T follicular helper cell (primary cell): ENCODE data around the gene CHST9.
"Not testable (repeated sequence)": the region's sequence is repeated elsewhere in the genome, so short reads cannot be mapped to it uniquely, and the experiment has no call there.

Experiments
- DNase-seq: peaks from one replicate; pipeline ENCODE4 v3.0.0-alpha.2; 2020; ENCODE audit warnings: low read depth

The CHST9 gene

DNA sequence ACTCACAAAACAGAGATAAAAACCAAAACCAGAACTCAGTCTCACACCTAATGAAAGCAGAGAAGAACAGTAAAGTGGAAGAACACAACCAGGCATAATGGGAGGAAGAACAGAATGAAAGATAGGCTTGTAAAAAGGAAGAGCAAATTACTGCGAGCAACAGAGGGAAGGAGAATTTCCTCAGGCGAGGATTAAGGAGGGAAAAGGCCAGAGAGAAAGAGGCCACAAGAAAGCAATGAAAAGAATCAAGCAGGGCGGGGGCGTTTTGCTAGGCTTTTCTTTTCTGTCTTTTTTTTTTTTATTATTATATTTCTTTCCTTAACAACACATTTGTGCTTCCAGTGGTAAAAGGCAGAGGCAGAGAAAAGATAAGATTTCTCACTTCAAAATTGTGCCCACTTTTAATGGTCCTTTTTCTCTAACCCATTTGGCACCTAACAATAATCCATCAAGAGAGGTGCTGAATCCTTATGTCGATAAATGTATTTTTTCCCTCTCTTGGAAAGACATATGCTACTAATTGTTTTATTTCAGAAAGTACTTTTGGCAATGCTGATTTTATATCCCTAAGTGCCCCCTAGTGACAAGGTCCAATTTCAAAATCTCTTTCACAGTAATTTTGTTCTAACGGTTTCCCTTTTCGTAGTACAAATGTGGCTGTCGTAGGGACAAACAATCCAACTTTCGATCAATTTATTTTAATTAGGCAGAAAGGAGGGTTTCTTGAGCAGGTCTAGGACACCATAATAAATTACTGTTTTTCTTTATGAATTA, 180.9 kb downstream of the CHST9 start:
- no peak for DNase-seq

- no peak for DNase-seq
Measured at GRCh38 chr18:26999797-27000196, 185.3 kb downstream of the CHST9 start.

GRCh38 chr18:26993568-26993967, 191.5 kb downstream of the CHST9 start:
- no peak for DNase-seq

DNA sequence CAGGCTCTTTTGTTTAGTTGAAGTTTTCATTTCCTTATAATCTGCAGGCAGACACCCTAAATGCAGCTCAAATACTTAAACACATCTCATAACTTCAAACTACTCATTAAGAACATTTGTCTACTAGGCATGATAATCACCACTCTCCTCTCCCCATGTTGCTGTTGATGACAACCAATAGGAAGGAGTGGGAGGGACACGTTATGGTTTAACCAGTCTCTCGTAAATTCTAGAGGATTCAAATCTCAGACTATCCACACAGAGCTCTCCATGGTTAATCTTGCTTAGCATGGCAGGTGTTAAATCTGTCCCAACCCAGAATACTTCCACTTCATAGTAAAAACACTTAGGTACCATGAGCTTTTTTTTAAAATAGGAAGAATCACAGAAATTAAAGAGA, 192.2 kb downstream of the CHST9 start:
- no peak for DNase-seq

DNA sequence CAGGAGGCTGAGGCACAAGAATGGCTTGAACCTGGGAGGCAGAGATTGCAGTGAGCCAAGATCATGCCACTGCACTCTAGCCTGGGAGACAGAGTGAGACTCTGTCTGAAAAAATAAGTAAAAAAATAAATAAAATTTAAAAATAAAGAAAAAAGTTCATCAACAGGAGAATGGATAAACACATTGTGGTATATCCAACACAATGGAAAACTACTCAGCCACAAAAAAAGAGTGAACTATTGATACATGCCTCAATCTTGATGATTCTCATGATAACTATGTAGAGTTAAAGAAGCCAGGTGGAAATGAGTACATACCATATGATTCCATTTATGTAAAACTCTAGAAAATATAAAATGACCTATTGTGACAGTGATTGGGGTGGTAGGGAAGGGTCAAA, 195.3 kb downstream of the CHST9 start:
- no peak for DNase-seq

GRCh38 chr18:26981360-26982082, 203.6 kb downstream of the CHST9 start:
- no peak for DNase-seq

- no peak for DNase-seq
Measured at GRCh38 chr18:26978812-26979341, 206.2 kb downstream of the CHST9 start.

GRCh38 chr18:26977781-26978180, 207.3 kb downstream of the CHST9 start:
- no peak for DNase-seq

- no peak for DNase-seq
Measured at GRCh38 chr18:26976206-26976605, 208.9 kb downstream of the CHST9 start.

DNA sequence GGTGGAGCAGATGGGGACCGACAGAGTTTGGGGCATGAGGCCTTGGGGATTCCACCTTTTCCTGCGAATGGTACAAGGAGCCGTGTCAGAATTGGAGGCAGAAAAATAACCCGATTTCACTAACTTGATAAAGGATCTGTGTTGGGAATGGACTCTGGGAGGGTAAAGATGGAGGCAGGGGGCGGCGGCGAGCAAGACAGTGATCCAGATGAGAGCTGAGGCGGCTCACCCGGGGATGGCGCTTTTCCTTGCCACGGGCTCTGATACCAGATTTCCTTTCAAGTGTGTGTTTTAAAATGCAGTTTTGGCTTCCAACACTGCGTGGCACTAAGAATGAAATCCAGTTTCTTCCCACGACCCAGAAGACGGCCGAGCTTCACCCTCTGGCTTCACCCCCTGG, 212.6 kb downstream of the CHST9 start:
- not testable (repeated sequence) for DNase-seq

DNA sequence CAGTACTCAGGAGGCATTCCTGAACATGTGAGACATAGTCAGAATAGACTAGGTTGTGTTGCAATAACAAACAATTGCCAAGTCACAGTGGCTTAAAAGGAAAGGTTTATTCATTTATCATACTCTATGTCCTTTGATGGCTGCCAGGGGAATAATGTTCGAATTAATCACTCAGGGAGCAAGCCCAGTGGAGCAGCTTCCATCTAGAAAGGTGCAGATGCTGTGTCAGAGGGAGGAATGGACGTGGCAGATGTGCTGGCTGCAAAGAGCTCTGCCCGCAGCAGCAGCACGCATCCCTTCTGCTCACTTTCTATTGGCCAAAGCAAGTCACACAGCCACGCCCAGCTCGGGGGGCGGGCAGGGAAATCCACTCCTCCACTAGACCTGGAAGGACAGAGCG, 213.7 kb downstream of the CHST9 start:
- DNase-seq = no peak

DNA sequence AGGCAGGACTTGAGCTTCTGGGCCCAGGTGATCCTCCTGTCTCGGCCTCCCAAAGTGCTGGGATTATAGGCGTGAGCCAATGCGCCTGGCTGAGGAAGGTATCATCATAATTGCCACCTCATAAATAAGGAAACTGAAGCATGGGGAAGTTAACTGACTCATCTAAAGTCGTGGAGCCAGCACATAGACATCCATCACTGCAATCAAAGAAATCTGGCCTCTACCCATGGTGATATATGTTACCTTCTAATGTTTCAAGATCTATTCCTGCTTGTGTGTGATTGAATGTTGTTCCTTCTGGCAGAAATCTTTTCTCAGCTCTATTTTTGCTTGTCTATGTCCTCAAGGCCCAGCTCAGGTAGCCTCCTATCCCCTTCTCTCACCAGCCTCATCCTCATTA, 214.5 kb downstream of the CHST9 start:
- no peak for DNase-seq

DNA sequence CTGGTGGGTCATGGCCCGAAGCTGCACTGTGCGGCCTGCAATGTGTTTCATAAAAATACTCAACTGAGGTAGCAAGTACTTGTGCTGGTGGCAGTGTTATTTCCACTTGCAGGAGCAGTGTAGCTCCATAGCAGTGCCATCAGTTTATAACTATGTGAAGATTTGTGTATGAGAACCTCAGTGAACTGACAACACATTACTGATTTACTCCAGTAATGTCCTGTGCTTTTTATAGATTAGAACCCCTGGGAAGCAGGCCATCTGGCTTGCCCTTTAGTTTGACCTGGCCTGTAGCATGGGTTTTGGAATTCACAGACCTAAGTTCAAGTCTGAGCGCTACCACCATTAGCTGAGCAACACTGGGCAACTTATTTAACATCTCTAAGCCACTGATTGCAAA, 219.9 kb downstream of the CHST9 start:
- no peak for DNase-seq

DNA sequence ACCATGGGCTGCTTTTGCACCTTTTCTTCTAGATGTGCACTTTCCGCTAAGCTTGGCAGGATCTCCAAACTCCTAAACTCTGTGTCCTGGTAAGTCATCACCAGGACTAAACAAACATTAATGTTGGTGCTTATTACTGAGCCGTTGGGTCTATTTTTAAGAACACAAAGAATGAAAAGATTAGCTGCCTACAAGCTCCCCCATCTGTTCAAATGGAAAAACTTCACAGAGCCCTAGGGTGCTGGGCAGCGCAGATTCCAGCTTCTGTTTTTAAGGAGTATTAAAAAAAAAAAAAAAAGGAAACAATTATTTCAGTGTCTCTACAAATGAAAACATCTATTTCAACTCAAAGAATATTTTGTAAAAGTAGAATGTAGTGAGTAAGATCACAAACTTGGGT, 221.8 kb downstream of the CHST9 start:
- no peak for DNase-seq

GRCh38 chr18:26961839-26962238, 223.3 kb downstream of the CHST9 start:
- no peak for DNase-seq

GRCh38 chr18:26960911-26961310, 224.2 kb downstream of the CHST9 start:
- no peak for DNase-seq

- no peak for DNase-seq
Measured at GRCh38 chr18:26956863-26957262, 228.2 kb downstream of the CHST9 start.

DNA sequence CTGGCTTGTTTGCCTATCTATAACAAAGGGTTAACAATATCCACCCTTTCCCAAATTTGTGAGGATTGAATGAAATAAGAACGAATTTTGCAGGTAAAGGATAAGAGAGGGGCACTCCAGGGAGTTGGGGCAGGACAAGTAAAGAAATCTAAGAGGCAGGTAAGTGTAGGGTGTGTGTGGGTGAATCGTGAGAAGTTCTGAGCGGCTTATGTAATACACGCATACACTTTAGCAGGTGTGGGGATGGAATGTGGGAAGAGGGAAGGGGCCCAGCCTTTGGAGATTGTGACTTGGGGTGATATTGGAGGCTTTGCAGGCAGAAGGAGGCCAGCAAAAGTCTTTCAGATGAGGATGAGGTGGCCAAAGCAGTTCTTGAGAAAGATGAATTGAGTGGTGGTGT, 236.4 kb downstream of the CHST9 start:
- no peak for DNase-seq

DNA sequence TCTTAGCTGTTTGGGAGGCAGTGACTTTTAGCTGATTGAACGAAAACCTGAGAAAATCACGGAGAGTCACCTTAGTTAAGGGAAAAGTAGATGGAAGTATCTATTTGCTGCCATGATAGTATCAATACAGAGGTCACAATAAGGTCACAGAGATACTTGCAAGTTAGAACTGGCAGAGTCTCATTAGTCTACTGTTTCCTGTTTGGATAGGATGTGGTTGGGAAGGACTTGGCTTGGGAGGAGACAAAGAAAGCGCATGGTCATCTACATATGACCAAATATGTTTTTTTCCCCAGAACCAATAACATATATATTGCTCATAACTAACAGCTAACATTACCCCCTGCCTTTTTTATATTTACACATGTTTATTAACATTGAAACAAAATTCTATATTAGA, 241.2 kb downstream of the CHST9 start:
- no peak for DNase-seq

GRCh38 chr18:26941584-26941983, 243.5 kb downstream of the CHST9 start:
- DNase-seq = no peak

DNA sequence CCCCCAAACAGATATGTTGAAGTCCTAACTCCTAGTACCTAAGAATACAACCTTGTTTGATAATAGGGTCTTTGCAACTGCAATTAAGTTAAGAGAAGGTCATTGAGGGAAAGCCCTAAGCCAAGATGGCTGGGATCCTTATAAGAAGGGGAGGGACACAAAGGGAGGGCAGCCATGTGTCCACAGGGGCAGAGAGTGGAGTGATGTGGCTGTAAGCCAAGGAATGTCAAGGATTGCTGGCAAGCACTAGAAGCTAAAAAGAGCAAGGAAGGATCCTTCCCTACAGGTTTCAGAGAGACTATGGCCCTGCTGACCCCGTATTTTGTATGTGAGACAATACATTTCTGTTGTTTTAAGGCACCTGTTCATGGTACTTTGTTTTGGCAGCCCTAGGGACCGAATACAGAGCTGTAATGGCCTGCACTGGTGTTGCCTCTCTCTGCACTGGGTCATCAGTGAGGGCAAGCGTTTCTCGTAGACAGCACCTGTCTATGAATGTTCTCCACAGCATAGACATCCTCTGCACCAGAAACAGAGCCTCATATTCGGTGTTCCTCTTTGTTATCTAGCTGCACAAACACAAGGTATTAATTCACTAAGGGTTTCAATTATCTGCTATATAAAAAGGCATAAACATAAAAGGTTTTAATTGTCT, 244.2 kb downstream of the CHST9 start:
- no peak for DNase-seq

- no peak for DNase-seq
Measured at GRCh38 chr18:26931659-26932058, 253.4 kb downstream of the CHST9 start.

DNA sequence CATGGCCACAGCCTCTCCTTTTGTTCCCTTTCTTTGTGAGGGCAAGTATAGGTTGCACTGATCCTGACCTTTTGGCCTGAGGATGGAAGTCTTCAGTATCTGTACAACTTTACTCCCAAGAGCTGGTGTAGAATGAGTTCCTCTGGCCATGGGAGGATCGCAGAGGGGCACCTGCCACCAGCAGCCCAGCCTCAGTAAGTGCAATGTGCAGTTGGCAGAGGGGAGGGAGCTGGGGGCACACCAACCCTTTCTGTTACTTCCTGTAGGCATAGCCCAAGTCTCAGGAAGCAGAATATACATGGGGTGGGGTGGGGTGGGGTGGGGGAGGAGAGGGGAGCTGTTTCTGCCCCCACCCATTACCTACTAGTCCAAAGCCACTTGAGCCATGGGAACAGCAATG, 254.5 kb downstream of the CHST9 start:
- DNase-seq = no peak
